Lower leg skin (tissue), 4 donors: ENCODE data around the gene PRXL2B. TPM values are rescaled to one million over a fixed set of nuclear protein-coding genes. Genes with fewer than 3 reads are reported as not detected.
A peak's percentile ranks its signal among the peaks of the same experiment; 100 is the strongest.
"Not testable (repeated sequence)": the region's sequence is repeated elsewhere in the genome, so short reads cannot be mapped to it uniquely, and the experiment has no call there.

Experiments used
- DNase-seq, 2 donors: peaks; one replicate each; pipeline ENCODE4 v3.0.0-alpha.2; 2019; ENCODE audit warnings: low spot score in 2 of 2
- H3K4me3 ChIP-seq: fragments of 200-600 bp; sonication (generic); 2 replicates; pipeline ENCODE4 v1.5.1; 2017; ENCODE audit warnings: mild to moderate bottlenecking, low read depth; ENCODE audit not compliant: poor library complexity, severe bottlenecking
- CTCF ChIP-seq, 3 donors: fragments of 450-650 bp; IDR thresholded peaks; one replicate each; pipeline ENCODE4 v1.5.1; 2016; ENCODE audit warnings: antibody characterized with exemption in 3 of 3, mild to moderate bottlenecking in 3 of 3, moderate library complexity in 2 of 3
- POLR2A ChIP-seq, 2 donors: fragments of 450-650 bp; IDR thresholded peaks; one replicate each; pipeline ENCODE4 v1.6.1; 2016 to 2017; ENCODE audit warnings: antibody characterized with exemption in 2 of 2, mild to moderate bottlenecking in 1 of 2, moderate library complexity in 1 of 2
- WGBS, 2 donors: methylation state at CpG; one replicate each; pipeline ENCODE4 v1.1.5; 2018; 5-methylcytosine and 5-hydroxymethylcytosine counted together
- intact Hi-C: fragments of 100-400 bp; cut with DNase I; formaldehyde crosslinking; loops from one replicate; pipeline ENCODE4 v1.15.0; 2023; ENCODE audit warnings: low total_unique reads
- total RNA-seq, 4 donors: library from RNA; depleted of rRNA; stranded (reverse); fragments of >200 nt; gene quantifications; one replicate each; pipeline ENCODE4 v1.1.0, GENCODE V29; 2016

Gene PRXL2B
- total RNA-seq, 4 donors from 2014 or later = 5.6 to 16.4 (median 12.0) TPM

- WGBS, 2 donors = 89% methylated on average over 11 to 12 of the region's 12 CpGs
- no peak for TF ChIP-seq CTCF (IDR thresholded peaks at IDR 0.05)
- TF ChIP-seq POLR2A (IDR thresholded peaks at IDR 0.05) = no peak
- DNase-seq = peak in 1 of 2 donors; percentile 53
- H3K4me3 ChIP-seq = no peak overlapping the region
- intact Hi-C loops = no loop called here
These were observed 37.2 kb downstream of the PRXL2B start for GRCh38 chr1:2623571-2624337.

- no peak for TF ChIP-seq POLR2A (IDR thresholded peaks at IDR 0.05)
- DNase-seq = no peak
- intact Hi-C loops = no loop called here
- 80 to 91% methylated on average over 13 of the region's 13 CpGs for WGBS, 2 donors
- no peak overlapping the region for H3K4me3 ChIP-seq
These were observed 38.2 kb downstream of the PRXL2B start for GRCh38 chr1:2624735-2625300.

- no peak for DNase-seq
- TF ChIP-seq POLR2A (IDR thresholded peaks at IDR 0.05) (no peak), CTCF (IDR thresholded peaks at IDR 0.05) (no peak)
- no peak overlapping the region for H3K4me3 ChIP-seq
- WGBS, 2 donors = 86 to 90% methylated on average over 10 of the region's 10 CpGs
- intact Hi-C loops = no loop called here
These were observed 38.7 kb downstream of the PRXL2B start for GRCh38 chr1:2625311-2625710.

- intact Hi-C loops, DNase-seq, H3K4me3 ChIP-seq: not testable (repeated sequence)
- WGBS, 2 donors = 65 to 79% methylated on average over 7 of the region's 7 CpGs
These were observed 39.2 kb downstream of the PRXL2B start for GRCh38 chr1:2625748-2626147.

DNA sequence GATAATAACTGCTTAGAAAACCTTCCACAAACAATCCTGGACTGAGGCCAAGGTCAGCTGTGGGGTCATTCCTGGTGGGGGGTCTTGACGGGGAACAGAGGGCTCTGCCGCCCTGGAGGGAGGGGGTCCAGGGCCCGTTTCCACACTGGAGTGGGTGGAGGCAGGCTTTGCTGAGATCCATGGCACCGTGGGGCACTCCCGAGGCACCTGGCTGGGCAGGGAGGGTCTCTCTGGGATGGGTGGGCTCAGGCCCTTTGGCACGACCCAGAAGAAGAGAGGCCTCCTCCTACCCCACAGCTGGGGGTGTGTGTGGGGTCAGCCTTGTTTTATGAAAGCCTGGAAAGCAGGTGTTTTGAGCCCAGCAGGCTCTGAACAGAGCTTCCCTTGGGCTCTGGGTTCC lies 41.2 kb downstream of the PRXL2B start:
- TF ChIP-seq POLR2A (IDR thresholded peaks at IDR 0.05) = no peak
- TF ChIP-seq CTCF (IDR thresholded peaks at IDR 0.05) = no peak
- DNase-seq = no peak
- 21 to 31% methylated on average over 6 of the region's 6 CpGs for WGBS, 2 donors
- intact Hi-C loops = no loop called here
- H3K4me3 ChIP-seq = no peak overlapping the region

GRCh38 chr1:2628191-2628932 lies 41.8 kb downstream of the PRXL2B start:
- intact Hi-C loops = no loop called here
- no peak for TF ChIP-seq CTCF (IDR thresholded peaks at IDR 0.05)
- no peak for TF ChIP-seq POLR2A (IDR thresholded peaks at IDR 0.05)
- no peak overlapping the region for H3K4me3 ChIP-seq
- no peak for DNase-seq
- 5 to 11% methylated on average over 23 to 32 of the region's 46 CpGs for WGBS, 2 donors
